MM.1S (cell line): ENCODE measurements around the gene ZNF177.

Source experiments
- DNase-seq: peaks from one replicate; pipeline ENCODE4 v3.0.0-alpha.2; 2015
- H2AFZ ChIP-seq: fragments of 300-600 bp; sonication (generic); 2 replicates; pipeline ENCODE4 v1.6.0; 2016; ENCODE audit warnings: antibody characterized with exemption, low read length
- H3F3A ChIP-seq: fragments of 300-600 bp; sonication (generic); 2 replicates; pipeline ENCODE4 v1.6.1; 2016; ENCODE audit warnings: mild to moderate bottlenecking, antibody characterized with exemption, low read length, moderate library complexity, mixed read lengths; ENCODE audit not compliant: insufficient read depth
- H3K27ac ChIP-seq: fragments of 300-600 bp; sonication (generic); 2 replicates; pipeline ENCODE4 v1.5.1; 2016; ENCODE audit warnings: mild to moderate bottlenecking, low read length
- H3K27me3 ChIP-seq: fragments of 300-600 bp; sonication (generic); replicated peaks from 2 replicates; pipeline ENCODE4 v1.6.0; 2016; ENCODE audit warnings: low read length; ENCODE audit not compliant: insufficient read depth
- H3K36me3 ChIP-seq: fragments of 300-600 bp; sonication (generic); replicated peaks from 2 replicates; pipeline ENCODE4 v1.6.1; 2016; ENCODE audit warnings: mild to moderate bottlenecking, low read length, mixed read lengths; ENCODE audit not compliant: insufficient read depth
- H3K4me1 ChIP-seq: fragments of 300-600 bp; sonication (generic); 2 replicates; pipeline ENCODE4 v1.6.1; 2016; ENCODE audit warnings: low read length, mixed read lengths
- H3K4me2 ChIP-seq: fragments of 300-600 bp; sonication (generic); 2 replicates; pipeline ENCODE4 v1.6.0; 2016; ENCODE audit warnings: low read depth, low read length
- H3K4me3 ChIP-seq: fragments of 300-600 bp; sonication (generic); 2 replicates; pipeline ENCODE4 v1.5.1; 2016; ENCODE audit warnings: low read length, mixed read lengths
- H3K79me2 ChIP-seq: fragments of 300-600 bp; sonication (generic); 2 replicates; pipeline ENCODE4 v1.6.1; 2016; ENCODE audit warnings: mixed run types, low read length, mixed read lengths
- H3K9ac ChIP-seq: fragments of 300-600 bp; sonication (generic); 2 replicates; pipeline ENCODE4 v1.6.1; 2016; ENCODE audit warnings: low read length, mixed read lengths
- H3K9me2 ChIP-seq: fragments of 300-600 bp; sonication (generic); replicated peaks from 2 replicates; pipeline ENCODE4 v1.6.1; 2016; ENCODE audit warnings: mild to moderate bottlenecking, low read length, mixed read lengths; ENCODE audit not compliant: insufficient read depth
- H3K9me3 ChIP-seq: fragments of 300-600 bp; sonication (generic); replicated peaks from 2 replicates; pipeline ENCODE4 v1.6.1; 2016; ENCODE audit warnings: mild to moderate bottlenecking, low read length, mixed read lengths; ENCODE audit not compliant: insufficient read depth
- H4K20me1 ChIP-seq: fragments of 300-600 bp; sonication (generic); 2 replicates; pipeline ENCODE4 v1.6.1; 2016; ENCODE audit warnings: mild to moderate bottlenecking, low read length, moderate library complexity, mixed read lengths; ENCODE audit not compliant: insufficient read depth
- EZH2 ChIP-seq: fragments of 300-600 bp; sonication (generic); optimal IDR thresholded peaks from 2 replicates; pipeline ENCODE3; 2017; ENCODE audit warnings: low read depth, mild to moderate bottlenecking, antibody characterized with exemption, low read length, mixed read lengths
- EZH2phosphoT487 ChIP-seq: fragments of 300-600 bp; sonication (generic); IDR thresholded peaks from 2 replicates; pipeline ENCODE4 v1.6.1; 2018; ENCODE audit warnings: antibody characterized with exemption, low read length
- TF ChIP-seq, protein P1 (sequence below): fragments of 300-600 bp; sonication (generic); IDR thresholded peaks from 2 replicates; pipeline ENCODE4 v1.5.1; 2016; ENCODE audit warnings: antibody characterized with exemption, low read length, mixed read lengths

The ZNF177 gene

DNA sequence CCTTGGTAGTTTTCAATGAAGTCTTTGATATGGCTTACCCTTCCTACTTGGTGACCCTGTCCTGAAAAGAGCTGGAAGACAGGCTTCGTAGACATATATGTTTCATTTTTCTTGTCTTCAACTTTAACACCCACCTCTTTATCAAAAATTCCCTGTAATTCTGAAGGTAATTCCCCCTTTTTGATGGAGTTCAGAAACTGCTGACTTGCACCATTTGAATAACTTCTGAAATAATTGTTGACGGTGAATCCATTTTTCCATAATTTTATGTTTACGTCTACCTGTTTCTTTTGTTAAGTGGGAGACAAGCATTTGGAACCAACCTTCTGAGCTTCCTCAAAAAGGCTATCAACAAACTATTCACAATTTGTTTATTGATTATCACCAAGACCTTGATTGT lies 14.6 kb upstream of the ZNF177 start:
- Histone ChIP-seq H3K36me3 (no peaks in the 10 kb centered on the region), H3K4me3 (no peak overlapping the region), H4K20me1 (no peaks in the 10 kb centered on the region), H3K9me3 (no peaks in the 10 kb centered on the region), H3K9me2 (no peaks in the 10 kb centered on the region), H3K27ac (no peak overlapping the region), H2AFZ (no peak overlapping the region), H3K4me2 (no peak overlapping the region), H3K27me3 (no peaks in the 10 kb centered on the region), H3F3A (no peaks in the 10 kb centered on the region; the same call in 1 of the 2 replicates), H3K79me2 (no peaks in the 10 kb centered on the region), H3K4me1 (no peaks in the 10 kb centered on the region), H3K9ac (no peak overlapping the region)
- no peak for DNase-seq
- no peak for TF ChIP-seq EZH2
- TF ChIP-seq, protein P1, sequence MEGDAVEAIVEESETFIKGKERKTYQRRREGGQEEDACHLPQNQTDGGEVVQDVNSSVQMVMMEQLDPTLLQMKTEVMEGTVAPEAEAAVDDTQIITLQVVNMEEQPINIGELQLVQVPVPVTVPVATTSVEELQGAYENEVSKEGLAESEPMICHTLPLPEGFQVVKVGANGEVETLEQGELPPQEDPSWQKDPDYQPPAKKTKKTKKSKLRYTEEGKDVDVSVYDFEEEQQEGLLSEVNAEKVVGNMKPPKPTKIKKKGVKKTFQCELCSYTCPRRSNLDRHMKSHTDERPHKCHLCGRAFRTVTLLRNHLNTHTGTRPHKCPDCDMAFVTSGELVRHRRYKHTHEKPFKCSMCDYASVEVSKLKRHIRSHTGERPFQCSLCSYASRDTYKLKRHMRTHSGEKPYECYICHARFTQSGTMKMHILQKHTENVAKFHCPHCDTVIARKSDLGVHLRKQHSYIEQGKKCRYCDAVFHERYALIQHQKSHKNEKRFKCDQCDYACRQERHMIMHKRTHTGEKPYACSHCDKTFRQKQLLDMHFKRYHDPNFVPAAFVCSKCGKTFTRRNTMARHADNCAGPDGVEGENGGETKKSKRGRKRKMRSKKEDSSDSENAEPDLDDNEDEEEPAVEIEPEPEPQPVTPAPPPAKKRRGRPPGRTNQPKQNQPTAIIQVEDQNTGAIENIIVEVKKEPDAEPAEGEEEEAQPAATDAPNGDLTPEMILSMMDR, result no peak
- no peak for TF ChIP-seq EZH2phosphoT487

DNA sequence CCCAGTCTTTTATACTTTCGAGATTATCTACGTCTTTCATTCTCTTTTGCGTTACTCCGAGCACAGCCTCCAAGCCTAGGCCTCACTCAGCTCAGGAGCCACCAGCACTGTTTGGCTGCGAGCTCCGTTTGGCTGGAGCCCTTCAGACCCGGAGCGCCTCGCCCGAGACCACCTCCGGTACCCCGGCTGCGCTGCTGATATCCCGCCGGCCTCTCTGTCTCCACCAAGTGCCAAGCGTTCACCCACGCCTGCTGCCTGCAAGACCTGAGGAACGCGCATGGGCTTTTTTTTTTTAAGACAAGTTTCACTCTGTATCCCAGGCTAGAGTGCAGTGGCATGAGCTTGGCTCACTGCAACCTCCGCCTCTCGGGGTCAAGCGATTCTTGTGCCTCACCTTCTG lies 14.1 kb upstream of the ZNF177 start:
- Histone ChIP-seq H3K4me2 (no peak overlapping the region), H3K4me1 (no peaks in the 10 kb centered on the region), H3K9me3 (no peaks in the 10 kb centered on the region), H3K4me3 (no peak overlapping the region), H2AFZ (no peak overlapping the region), H3K27me3 (no peaks in the 10 kb centered on the region), H3K79me2 (no peaks in the 10 kb centered on the region), H3K9ac (no peak overlapping the region), H3K9me2 (no peaks in the 10 kb centered on the region), H3K27ac (no peak overlapping the region), H4K20me1 (no peaks in the 10 kb centered on the region), H3F3A (no peaks in the 10 kb centered on the region; the same call in 1 of the 2 replicates), H3K36me3 (no peaks in the 10 kb centered on the region)
- DNase-seq, result no peak
- TF ChIP-seq EZH2phosphoT487 (no peak), EZH2 (no peak)
- TF ChIP-seq, protein P1, result no peak

DNA sequence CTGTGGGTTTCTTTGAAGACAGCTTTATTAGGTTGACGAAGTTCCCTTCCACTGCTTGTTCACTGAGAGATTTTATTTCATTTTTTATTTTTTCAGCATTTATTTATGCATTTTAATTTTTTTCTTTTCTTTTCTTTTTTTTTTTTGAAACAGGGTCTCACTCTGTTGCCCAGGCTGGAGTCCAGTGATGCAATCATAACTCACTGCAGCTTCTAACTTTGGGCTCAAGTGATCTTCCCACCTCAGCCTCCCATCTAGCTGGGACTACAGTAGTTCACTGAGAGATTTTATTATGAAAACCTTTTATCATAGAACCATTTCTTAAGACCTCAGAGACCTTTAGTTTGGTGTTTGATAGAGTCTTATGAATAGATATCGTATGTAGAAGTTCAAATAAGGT lies 10.3 kb upstream of the ZNF177 start:
- Histone ChIP-seq H3K9ac (no peak overlapping the region), H3K4me1 (no peaks in the 10 kb centered on the region), H3F3A (no peaks in the 10 kb centered on the region), H3K9me3 (no peaks in the 10 kb centered on the region), H3K9me2 (no peaks in the 10 kb centered on the region), H3K4me3 (no peak overlapping the region), H2AFZ (no peak overlapping the region), H3K27me3 (no peaks in the 10 kb centered on the region), H3K27ac (no peak overlapping the region), H4K20me1 (no peaks in the 10 kb centered on the region), H3K79me2 (no peaks in the 10 kb centered on the region), H3K36me3 (no peaks in the 10 kb centered on the region), H3K4me2 (no peak overlapping the region)
- no peak for DNase-seq
- no peak for TF ChIP-seq EZH2phosphoT487
- TF ChIP-seq, protein P1, result no peak
- TF ChIP-seq EZH2, result no peak

DNA sequence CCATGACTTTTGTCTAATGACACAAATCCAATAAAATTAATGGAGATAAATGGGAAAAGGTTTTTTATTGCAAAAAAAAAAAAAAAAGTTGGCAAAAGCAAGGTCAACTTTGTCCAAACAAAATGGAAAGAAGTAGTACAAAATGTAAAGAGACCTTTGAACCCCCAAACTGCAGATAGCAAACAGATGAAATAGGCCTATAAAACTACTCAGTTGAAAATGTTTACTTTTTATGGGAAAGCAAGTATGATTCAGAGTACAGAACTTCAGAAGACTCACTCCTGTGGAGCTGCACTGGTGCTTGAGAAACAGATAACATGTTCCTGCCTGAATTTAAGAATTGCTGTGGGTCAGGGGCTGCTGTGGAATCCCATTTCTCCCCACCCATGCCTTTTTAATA lies 9.8 kb upstream of the ZNF177 start:
- no peak for DNase-seq
- TF ChIP-seq, protein P1, result no peak
- TF ChIP-seq EZH2phosphoT487, result no peak
- no peak for TF ChIP-seq EZH2

More for the DNA sequence above, 9.8 kb upstream of the ZNF177 start:
- Histone ChIP-seq H4K20me1 (no peaks in the 10 kb centered on the region), H3K9me2 (no peaks in the 10 kb centered on the region), H2AFZ (no peak overlapping the region), H3K4me2 (no peak overlapping the region), H3F3A (no peaks in the 10 kb centered on the region), H3K4me1 (no peaks in the 10 kb centered on the region), H3K9me3 (no peaks in the 10 kb centered on the region), H3K4me3 (no peak overlapping the region), H3K36me3 (no peaks in the 10 kb centered on the region), H3K9ac (no peak overlapping the region), H3K27me3 (no peaks in the 10 kb centered on the region), H3K27ac (no peak overlapping the region), H3K79me2 (no peaks in the 10 kb centered on the region)
